T-helper 22 cell (primary cell): ENCODE data around the gene EXOC4.

Experiments used
- DNase-seq: peaks from one replicate; pipeline ENCODE4 v3.0.0-alpha.2; 2020; ENCODE audit warnings: low read depth

Gene EXOC4

GRCh38 chr7:133674079-133674763, 421.3 kb downstream of the EXOC4 start:
- DNase-seq, result no peak

DNA sequence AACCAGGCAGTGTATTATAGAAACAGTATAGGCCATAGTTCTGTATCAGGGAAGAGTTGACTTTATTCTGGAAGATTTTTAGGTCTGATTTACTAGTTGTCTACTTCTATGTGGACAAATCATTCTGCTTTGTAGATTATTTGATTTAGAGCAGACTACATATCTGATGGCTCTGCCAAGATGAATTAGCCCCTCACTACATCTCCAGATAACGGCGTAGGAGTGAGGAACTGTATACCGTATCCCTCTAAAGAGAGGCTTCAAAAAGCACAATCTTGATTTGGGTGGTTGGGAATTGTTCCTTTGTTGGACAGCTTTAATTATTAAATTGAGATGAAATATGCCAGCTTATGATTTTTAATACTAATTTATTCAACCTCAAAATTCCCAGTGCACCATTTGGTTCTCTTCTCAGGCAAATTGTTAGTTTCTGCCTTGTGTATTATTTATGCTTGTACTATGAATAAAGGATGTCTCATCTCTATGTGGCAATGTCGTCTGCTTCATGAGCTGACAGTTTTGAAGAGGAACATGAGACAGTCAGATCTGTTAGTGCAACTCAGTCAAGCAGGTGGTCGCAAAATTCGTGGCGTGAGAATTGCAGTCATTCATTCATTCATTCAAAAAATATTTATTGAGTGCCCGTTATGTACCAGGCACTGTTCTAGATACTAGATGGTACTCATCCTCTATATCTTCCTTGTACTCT, 422.8 kb downstream of the EXOC4 start:
- no peak for DNase-seq

GRCh38 chr7:133676805-133677370, 424.0 kb downstream of the EXOC4 start:
- DNase-seq, result no peak

- DNase-seq, result no peak
Observed at GRCh38 chr7:133678137-133678814, 425.4 kb downstream of the EXOC4 start.

DNA sequence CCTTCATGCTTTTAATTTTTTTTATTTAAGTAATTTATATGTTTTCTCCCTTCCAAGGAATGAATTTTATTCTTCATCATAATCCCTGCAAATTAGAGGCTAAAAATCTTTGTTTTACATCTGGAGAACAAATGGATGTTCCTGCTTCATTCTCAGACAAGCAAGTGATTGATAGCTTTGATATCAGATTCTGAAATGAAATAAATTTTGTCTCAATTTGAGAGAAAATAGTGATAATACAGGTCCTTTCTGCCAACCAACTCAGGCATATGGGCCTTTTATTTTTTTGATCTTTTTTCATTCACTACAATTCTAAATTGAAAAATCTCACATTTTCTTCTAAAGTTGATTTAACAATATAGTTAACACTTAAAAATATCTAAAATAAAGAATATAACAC, 427.1 kb downstream of the EXOC4 start:
- DNase-seq, result no peak

DNA sequence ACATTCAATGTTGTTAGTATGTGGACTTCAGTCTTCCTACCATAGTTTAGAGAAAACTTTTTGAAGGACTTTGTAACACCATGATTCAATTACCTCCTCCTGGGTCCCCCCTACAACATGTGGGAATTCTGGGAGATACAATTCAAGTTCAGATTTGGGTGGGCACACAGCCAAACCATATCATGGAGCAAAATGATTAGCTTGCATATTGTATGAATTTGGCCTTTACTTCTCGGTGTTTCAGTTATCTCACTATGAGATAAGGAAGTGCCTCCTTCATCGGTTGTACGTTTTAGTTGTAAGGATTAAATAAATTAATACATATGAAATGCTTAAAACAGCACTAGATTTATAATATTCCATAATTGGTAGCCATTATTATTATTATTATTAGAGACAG, 428.7 kb downstream of the EXOC4 start:
- DNase-seq, result no peak

GRCh38 chr7:133682364-133683181, 429.7 kb downstream of the EXOC4 start:
- DNase-seq, result no peak

GRCh38 chr7:133683182-133683454, 430.2 kb downstream of the EXOC4 start:
- DNase-seq, result no peak

GRCh38 chr7:133688483-133689239, 435.8 kb downstream of the EXOC4 start:
- DNase-seq, result no peak

DNA sequence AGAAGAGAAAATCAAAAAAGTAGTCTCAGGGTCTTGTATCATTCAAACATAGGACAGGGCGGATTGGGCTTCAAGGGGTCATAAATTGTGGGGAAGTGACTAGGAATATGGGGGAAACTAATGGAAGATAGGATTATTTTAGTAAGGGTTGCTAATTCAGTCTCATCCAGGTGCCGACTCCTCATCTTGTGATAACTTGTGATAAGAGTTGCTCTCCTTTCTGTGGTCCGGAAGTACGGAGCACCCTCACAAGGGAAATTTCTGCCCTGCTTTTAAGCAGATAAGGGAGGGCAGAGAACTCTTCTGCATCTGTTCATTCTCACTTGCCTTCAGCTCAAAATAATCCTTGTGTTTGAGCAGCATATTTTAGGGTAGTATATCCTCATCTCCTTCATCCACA, 437.9 kb downstream of the EXOC4 start:
- no peak for DNase-seq

GRCh38 chr7:133691727-133692610, 439.1 kb downstream of the EXOC4 start:
- DNase-seq, result no peak

- no peak for DNase-seq
Observed at GRCh38 chr7:133693281-133693680, 440.4 kb downstream of the EXOC4 start.

DNA sequence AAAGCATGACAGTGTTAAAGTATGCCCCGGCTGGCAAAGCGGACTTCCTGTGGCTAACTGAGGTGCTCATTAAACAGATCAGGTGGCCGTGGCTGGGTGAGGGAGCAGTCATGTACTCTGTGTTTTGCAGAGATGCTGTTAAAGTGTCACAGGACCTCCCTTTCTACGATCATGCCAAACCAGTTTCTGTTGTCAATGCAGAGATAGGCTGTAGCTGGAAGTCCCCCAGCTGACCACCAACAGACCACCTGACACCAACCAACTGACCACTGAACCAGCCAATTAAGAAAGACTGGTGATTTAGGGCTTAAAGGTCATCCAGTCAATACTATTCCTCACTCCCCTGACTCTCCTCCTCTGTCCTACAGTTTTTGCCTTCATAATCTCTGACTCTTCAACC, 443.2 kb downstream of the EXOC4 start:
- DNase-seq, result no peak

- DNase-seq, result no peak
Observed at GRCh38 chr7:133697585-133697984, 444.7 kb downstream of the EXOC4 start.

DNA sequence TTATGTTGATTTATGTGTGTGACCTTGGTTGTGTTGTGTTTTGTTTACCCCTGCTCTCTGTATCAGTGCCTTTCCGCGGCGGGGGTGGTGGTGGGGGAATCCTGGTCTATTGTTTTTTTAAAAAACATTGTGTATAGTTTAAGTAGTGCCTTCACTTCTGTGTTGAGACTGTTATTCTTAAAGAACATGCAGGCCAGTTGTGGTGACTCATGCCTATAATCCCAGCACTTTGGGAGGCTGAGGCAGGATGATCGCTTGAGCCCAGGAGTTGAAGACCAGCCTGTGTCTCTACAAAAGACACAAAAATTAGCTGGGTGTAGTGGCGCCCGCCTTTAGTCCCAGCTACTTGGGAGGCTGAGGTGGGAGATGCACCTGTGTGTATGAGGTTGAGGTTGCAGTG, 445.2 kb downstream of the EXOC4 start:
- DNase-seq, result no peak

GRCh38 chr7:133699386-133699785, 446.5 kb downstream of the EXOC4 start:
- DNase-seq, result no peak

GRCh38 chr7:133702078-133702477, 449.2 kb downstream of the EXOC4 start:
- no peak for DNase-seq

DNA sequence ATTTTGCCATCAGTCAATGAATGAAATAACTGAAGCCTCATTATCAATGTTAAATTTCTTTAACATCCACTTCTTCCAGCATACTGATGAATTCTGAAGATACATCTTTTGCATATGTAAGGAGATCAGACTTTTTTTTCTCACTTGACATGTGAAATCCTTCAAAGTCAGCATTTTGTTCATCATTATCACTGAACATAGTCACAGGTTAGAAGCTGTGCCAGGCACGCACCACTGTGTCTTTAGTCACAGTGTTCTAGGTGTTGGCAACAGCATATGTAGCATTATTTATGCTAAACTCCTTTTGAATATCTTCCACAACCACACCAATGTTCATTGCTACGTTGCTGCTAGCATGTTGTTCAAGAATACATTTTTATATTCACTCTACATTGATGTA, 450.1 kb downstream of the EXOC4 start:
- no peak for DNase-seq

DNA sequence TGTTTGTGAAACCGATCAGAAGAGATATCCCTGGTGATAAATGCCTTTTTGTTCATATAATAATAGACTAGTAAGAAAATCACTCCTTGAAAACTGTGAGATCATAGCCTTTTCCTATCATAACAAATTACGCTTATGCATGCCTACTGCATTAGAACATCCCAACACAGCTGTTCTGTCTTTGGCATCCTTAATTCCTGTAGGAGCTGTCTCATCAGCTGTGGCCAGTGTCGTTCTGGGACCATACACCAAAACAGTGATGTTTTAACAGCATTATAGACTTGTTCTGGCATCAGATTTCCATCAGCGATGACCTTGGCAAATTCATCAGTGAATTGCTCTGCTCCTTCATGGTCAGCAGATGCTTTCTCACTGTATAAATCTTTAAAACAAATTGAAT, 450.7 kb downstream of the EXOC4 start:
- no peak for DNase-seq

DNA sequence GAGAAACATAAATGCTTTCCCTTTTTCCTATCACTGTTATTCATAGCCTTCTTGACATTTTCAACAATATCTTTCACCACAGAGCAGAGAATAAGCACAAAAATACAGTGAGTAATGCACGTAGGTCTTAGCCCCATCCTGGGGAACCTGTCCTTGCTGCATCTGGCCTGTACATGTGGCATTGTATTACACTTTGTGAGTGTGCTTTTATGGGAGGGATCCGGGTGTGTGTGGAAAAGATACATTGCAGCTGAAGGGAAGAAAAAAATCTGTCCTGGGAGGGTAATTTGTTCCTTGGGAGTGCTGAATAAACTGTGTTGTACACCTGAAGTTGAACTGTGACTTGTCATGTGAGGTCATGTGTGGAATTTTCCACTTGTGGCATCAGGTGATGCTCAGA, 451.6 kb downstream of the EXOC4 start:
- DNase-seq, result no peak

- no peak for DNase-seq
Observed at GRCh38 chr7:133705596-133705995, 452.7 kb downstream of the EXOC4 start.
